GF-D8 (cell line): Measurements from ENCODE around the gene DIAPH1.
"Not testable (repeated sequence)": the region's sequence is repeated elsewhere in the genome, so short reads cannot be mapped to it uniquely, and the experiment has no call there.

Experiments
- DNase-seq: peaks from one replicate; lab custom pipeline; 2025; lab: John Stamatoyannopoulos, UW

DIAPH1 gene

DNA sequence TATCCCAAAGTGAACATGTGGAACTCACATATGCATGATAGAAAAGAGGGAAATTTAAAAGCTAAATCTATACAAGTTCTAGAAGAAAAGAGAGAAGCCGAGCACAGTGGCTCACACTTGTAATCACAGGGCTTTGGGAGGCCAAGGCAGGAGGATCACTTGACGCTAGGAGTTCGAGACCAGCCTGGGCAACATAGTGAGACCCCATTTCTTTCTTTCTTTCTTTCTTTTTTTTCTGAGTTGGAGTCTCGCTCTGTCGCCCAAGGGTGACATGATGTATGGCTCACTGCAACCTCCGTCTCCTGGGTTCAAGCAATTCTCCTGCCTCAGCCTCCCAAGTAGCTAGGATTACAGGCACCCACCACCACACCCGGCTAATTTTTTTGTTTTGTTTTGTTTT, 8.9 kb downstream of the DIAPH1 start:
- not testable (repeated sequence) for DNase-seq

DNA sequence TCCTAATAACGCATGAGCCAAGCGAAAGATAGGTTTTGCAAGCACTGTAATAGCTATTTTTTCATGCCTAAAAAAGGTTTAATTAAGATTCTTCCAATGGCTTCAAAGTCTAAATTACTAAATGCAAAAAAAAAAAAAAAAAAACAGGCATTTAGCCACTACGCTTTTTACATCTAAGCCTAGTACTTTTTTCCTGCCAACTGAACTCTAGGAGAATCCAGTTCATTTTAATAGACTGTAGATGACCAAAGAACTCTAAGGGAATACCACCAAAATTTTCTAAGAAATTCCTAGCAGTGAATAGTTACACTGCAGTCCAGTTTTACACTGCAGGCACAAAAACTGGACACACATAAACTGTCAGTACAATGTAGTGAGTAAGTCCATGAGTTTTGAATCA, 9.8 kb downstream of the DIAPH1 start:
- DNase-seq, result no peak

DNA sequence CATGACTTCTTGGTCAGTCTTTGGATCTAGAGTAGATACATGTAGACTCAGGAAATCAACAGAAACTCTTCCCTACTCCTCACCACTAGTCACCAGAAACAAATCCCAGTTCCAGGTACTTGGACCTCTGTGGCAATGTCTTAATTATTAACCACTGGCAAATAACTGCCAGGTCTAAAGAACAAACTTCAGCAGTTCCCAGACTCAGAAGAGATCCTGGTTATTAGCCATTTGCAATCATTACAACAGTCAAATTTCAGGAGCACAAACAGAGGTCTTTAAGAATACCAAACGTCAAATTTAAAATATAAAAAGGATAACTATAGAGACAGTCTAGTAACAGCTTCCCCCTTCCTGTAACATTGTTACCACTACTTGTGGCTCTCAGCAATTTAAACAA, 10.2 kb downstream of the DIAPH1 start:
- DNase-seq, result no peak

DNA sequence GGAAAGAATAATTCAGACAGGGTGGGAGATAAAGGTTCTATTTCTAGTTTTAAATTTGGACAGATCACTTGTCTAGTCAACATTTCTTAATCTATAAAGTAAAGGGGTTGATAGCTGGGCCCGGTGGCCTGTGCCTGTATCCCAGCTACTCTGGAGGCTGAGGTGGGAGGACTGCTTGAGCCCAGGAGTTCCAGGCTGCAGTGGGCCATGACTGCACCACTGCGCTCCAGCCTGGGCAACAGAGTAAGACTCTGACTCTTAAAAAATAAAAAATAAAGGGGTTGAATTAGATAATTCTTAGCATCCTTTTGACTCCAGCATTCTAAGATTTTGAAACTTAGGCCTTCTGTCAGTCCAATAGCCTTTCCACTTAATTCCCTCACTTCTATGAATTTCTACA, 10.8 kb downstream of the DIAPH1 start:
- DNase-seq, result no peak

DNA sequence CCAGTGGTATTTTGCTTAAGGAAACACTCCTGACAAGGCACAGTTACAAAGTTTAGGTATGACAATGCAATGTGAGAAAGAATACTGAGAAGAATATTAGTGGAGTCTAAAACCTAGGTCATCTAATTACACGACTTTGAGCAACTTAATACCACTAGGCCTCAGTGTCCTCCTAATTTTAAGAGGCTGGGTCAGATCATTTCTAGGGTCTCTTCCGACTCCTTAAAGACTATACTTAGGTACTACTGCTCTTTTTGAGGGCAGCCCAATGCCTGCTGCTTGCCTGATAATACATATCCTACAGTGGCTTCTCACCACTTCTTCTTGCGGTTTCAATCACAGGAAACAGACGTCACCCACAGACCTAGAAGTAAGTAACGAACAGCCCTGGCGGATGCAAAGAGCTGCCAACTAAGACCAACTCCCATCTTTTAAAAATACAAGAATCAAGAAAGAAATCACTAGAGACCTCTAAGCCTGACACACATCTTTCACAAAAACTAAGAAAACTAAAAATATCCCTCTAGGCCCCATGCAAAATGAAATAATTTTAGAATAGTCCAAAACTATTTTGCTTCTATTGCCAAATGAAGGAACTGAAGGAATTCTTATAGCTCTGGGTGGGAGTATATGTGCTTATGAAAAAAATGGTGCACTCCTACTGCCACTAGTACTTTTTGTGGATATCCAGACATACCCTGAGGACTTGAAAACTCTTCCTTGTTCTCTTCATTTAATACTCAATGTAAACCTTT, 13.1 kb downstream of the DIAPH1 start:
- peak; percentile 98 for DNase-seq

DNA sequence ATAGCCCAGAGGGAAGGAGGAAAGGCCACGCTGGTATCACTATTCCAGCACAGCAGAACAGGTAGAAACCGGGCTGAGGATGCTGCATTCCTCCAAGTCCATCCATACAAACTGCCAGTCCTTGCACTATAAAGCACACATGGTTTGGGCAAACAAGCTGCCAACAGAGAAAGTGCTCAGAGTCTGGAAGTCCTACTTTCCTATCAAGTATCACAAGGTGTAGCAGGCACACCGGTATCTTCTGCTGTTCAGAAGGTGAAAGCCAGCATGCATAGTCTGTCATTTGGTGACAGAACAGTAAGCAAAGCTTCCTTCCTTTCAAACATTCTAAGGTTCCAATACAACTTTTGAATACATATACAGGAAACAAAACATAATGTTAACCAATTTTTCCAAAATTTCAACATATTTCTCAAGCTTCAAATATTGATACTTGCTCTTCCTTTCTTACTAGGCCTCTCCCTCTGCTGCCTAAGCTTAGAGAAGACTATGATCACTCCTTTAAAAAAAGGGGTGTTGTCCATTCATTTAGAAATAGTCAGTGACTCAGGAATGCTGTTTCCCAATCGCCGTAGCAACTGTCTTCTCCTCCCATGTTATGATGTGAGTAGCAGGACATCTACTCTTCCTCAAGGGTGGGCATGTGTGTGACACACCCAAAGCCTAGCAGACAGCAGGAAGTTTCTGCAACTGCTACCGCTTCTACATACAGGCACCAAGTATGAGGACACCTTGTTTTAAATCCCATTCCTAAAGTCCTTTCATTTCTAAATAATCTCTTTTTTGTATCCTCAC, 14.7 kb downstream of the DIAPH1 start:
- DNase-seq, result peak; percentile 95

DNA sequence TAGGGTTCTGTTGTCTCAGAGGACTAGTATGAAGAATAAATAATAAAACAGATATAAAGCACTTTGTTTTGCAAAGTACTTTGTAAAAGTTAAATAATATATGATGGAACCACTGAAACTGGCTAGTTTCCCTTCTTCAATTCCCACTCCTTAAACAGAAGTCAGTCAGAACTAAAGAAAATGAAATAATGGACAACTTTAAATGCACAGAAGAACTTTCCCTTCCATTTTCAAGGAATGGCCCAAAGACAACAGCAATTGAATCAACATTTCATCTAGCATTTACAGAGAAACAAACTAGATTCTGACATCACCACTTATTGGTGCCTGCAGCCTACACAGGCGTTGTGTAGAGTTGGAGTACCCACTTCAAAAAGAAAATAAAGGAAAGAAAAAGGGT, 16.2 kb downstream of the DIAPH1 start:
- DNase-seq, result no peak

DNA sequence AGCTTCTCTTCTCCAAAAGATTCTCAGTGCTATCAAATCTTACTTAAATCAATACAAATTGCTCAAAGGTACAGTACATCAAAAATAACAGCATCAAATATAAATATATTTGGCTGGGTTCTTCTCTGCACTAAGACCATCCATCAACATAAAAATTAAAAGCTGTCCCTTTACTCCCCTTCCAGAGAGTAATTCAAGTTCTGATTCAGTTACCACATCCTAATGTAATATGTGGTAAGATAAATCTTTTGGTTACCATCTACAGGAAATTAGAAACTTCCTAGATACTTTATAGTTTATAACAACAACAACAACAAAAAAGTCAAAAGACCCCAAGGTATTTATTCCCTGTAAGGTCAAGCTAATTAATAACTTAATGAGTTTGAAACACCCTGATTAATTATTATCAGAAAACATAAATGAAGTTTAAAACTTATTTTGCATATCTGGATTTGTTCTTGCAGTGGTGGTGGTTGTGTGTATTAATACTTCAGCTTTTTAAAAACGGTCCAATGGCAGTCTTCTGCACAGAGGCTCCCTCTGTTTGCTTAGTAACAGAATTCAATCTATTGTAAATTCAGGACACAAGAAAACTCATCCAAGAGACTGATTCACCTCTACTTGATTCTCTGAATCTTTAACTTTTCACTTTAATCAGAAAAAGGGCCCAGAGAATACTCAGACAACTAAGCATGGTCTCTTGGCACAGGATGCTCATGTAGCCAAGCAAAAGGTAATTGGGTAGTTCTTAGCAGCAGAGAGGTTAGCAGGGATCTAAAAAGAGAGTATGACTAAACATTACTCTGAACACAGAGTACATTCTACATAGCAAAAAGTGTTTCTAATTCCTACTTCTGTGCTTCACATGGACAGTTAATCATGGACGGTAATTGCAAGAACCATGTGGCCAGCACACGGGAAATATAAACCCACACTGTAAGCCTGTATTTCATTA, 20.1 kb downstream of the DIAPH1 start:
- no peak for DNase-seq

DNA sequence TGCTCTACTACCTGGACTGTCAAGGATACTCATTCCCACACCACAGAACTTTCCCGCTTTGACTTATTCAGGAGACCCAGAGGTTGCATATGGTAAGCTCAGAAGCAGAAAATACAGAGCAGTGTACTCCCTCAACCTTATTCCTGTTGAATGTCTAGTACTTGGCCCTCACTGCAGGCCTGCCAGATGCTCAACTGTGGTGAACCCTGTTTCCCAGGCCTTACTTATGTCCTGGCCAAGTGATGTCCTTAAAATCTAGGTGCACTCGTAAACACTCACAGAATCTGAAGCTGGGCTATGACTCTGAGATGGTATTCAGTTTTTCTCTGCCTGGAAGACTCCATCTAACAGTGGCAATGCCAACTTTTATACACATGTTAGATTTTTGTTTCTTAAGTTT, 21.0 kb downstream of the DIAPH1 start:
- no peak for DNase-seq

DNA sequence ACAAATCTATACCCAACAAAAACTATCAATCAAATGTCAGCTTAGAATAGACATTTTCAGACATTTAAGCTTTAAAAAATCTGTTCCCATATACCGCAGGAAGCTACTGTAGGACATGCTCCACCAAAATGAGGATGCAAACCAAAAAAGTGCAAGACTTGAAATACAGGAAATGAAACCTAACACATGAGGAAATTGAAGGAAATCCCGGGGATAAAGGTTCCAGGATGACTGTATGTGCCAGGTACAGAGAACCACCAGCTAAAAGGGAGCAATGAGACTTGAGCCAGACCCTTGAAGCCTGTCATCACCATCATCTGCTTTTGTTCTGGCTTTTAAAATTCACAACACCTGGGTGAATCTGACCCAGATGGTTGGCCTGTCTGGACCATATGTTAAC, 21.4 kb downstream of the DIAPH1 start:
- DNase-seq, result no peak

DNA sequence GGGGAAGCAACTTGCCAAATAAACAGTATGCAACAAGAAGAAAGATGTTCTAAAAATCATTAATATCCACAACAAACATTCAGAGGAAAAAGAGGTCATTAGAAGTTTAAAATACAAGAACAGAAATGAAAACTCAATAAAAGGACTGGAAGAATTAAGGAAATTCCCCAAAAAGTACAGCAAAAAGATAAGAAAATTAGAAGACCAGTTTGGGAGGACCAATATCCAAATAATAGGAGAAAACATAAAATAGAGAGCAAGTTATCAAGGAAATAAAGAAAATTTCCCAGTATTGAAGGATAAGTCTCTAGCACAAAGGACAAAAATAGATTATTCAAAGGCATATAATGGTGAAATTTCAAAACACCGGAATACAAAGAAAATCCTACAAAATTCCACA, 21.9 kb downstream of the DIAPH1 start:
- no peak for DNase-seq

DNA sequence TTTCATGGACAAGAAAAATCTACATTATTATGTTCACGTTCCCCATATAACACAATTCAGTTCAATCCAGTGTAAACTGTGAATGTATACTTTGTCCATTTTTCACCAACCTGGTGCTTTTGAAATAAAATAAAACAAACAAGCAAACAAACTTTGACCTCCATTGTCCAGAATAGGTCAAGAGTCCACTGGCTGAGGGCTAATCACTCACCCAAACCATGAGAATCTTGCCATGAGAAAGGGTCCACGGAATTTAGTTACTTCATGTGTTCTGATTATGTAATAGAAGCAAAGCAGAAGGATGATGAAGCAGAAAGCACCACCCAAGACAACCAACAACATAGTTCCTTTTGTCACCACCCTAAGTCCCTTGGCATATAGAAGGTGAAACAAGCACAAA, 28.7 kb downstream of the DIAPH1 start:
- DNase-seq, result peak; percentile 58

DNA sequence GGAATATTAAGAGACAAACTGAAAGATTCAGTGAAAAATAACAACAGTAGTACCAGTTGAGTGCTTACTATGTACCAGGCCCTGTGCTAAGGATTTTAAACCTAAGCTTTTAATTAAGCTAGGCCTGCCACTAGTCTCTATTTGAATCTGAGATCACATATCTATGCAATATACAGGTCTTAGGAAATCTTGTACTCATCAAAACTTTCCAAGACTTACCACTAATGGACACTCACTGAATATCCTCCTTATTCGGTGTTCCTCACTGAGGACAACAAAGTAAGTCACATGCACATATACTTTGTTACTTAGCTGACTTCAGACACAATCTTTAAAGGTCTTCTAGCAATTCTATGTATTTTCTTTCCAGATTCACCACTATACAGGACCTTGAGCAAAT, 32.6 kb downstream of the DIAPH1 start:
- DNase-seq, result no peak

DNA sequence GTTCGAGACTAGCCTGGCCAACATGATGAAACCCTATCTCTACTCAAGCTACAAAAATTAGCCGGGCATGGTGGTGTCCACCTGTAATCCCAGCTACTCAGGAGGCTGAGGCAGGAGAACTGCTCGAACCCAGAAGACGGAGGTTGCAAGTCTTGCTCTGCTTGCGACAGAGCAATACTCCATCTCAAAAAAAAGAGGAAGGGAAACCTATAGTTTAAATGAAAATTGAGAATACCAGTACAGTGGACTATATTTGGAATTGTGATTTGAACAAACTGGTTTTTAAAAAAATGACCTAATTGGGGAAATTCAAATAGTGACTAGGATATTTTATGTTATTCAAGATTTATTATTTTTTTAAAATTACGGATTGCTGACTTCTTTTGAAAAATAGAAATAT, 33.2 kb downstream of the DIAPH1 start:
- no peak for DNase-seq

DNA sequence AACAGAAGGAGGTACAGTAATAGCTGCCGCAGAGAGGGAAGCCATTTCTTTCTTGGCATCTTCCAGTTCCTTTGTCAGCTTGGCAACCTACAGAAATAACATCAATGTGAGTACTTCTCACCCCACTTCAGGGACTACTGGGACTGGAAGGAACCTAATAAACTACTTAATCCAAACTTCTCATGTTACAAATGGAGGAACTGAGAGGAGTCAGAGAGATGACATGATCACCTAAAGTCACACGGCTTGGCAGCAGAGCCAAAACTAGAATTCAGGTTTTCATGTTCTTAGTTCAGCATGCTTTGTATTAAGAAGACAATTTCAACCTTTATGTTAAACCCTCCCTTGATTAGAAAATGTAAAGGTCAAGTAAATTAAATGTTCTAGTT, 44.7 kb downstream of the DIAPH1 start:
- DNase-seq, result no peak

DNA sequence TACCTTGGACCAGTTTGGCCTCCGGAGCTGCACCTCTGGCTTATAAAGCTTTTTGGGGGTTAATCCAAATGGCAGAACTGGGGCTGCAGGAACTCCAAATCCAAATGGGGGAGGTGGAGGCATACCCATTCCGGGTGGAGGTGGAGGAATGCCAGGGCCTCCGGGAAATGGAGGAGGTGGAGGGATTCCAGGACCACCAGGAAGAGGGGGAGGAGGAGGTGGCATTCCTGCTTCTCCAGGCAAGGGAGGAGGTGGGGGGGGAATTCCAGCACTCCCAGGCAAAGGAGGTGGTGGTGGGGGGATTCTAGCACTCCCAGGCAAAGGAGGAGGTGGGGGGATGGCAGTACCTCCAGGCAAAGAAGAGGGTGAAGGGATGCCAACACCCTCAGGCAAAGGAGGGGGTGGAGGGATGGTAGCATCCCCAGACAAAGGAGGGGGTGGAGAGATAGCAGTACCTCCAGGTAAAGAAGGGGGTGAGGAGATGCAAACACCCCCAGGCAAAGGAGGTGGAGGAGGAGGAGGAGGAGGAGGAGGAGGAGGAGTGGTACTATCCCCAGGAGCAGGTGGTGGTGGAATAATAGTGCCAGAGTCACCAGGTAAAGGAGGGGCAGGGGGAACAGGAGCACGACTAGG, 45.2 kb downstream of the DIAPH1 start:
- no peak for DNase-seq

DNA sequence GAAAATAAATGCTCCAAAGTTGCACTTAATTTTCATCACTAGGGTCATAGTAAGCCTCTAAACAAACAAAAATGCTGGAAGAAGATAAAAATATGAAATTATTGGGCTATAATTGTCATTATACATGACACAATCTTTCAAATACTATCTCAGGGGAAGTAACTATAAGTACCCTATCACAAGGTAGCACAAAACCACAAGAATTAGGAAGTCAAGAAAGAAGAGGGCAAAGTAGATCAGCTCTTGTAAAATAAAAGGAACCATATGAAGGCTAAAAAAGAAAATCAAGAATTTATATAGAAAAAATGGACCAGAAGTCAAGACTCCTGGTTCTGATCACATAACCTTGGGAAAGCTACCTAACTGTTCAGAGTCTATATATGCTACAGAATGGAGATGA, 48.1 kb downstream of the DIAPH1 start:
- DNase-seq, result peak; percentile 56

DNA sequence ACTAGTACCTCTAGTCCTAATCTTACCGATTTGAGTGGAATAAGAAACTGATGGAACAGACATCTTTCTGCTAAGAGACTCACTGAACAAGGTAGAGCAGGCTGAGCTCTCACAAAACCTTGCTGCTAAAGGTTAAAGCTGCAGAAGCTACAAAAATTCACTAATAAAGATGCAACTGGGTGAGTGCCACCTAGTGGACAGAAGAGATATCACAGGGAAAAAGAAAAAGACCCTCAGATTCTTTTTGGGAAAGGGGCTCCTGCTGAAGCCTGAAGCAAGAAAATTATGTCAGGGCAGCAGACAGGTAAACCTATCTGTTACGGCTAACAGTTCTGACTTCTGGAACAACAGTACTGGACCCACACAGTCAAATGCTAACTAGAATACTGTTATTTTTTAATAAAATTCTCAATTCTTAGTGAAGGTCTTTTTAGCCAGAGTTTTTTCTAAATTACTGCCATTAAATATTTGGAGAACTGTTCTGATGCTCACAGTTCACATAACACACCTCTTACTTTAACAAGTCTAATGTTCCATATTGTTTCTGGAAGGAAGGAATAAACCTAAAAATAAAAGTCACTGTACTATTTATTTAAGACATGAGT, 51.2 kb downstream of the DIAPH1 start:
- DNase-seq, result no peak

DNA sequence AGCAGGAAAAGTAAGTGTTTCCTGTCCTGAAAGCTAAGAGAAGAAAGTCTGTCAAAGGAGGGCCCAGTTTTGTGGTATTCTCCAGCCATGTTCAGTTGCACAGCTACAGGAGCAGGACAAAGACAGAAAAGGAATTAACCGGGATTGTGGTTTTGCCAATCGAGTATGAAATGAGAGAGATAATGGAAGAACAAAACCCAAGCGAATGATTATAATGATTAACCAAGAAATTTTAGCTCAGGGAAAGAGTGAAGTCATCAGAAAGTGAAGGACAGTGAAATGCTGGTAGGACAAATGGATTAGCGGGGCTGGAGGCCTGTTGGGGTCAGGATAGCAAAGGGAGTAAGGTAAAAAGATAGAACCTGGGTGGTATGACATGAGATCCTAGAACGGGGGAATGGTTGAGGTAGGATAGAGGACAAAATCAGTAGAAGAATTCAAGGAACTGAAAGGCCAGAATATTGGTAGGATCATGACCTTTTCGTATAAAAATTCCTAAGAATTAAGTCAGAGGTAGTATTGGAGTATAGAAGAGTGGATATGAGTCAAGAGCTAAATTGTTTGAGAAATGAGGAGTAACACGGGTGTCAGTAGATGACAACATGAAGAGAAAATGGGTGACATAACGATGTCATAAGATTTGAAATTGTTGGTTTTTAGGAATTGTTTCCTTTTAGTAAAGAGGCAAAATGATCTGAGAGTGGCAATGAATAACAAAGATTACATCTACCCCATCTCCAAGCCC, 52.8 kb downstream of the DIAPH1 start:
- DNase-seq, result no peak

DNA sequence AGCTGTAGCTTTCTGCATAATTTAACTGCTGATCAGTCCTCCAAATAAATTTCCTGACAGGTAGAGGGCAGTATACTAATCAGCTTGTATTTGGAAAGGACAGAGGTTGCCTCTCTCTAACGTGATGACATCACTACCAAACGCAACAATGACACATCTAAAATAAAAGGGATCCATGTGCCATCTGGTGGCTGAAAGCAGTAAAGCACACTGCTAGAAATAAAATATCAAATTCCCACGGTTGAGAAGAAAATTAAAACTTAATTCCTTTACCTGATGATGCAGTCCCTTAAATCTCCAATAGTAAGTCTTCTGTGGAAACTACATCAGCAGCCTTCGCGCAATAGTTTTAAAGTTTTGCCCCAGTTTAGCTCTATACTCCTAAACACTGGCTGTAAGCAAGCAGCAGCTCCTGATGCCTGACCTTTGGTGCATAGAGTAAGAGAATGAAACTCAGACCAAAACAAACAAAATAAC, 54.5 kb downstream of the DIAPH1 start:
- peak; percentile 81 for DNase-seq
